CD8-positive, alpha-beta memory T cell (primary cell): ENCODE results near the gene CRYBG2. TPM values are rescaled to one million over a fixed set of nuclear protein-coding genes. Genes with fewer than 3 reads are reported as not detected.
A peak's percentile ranks its signal among the peaks of the same experiment; 100 is the strongest.

ENCODE experiments used
- CTCF ChIA-PET: fragments of 350-600 bp; sonication (Branson Sonifier 250); formaldehyde crosslinking; loops from one replicate; lab custom pipeline; 2021; ENCODE audit warnings: antibody characterized with exemption; lab: Charles Lee
- POLR2A ChIA-PET: fragments of 350-600 bp; sonication (Branson Sonifier 250); formaldehyde crosslinking; loops from one replicate; lab custom pipeline; 2021; ENCODE audit warnings: antibody characterized with exemption; lab: Charles Lee
- DNase-seq, 5 donors: peaks; one replicate each; pipeline versions ENCODE4 v3.0.0 to v3.0.0-alpha.2; 2020 to 2022; ENCODE audit warnings: mixed read lengths in 1 of 5
- H3K27ac ChIP-seq: one replicate; pipeline ENCODE4 v1.7.0; 2013; ENCODE audit warnings: low read depth, mild to moderate bottlenecking, low read length, moderate library complexity
- H3K27me3 ChIP-seq: 2 replicates; pipeline ENCODE4 v1.7.0; 2013; ENCODE audit warnings: low read length, mild to moderate bottlenecking; ENCODE audit not compliant: insufficient read depth, poor library complexity, severe bottlenecking
- H3K36me3 ChIP-seq: 2 replicates; pipeline ENCODE4 v1.7.0; 2013; ENCODE audit warnings: mild to moderate bottlenecking, low read length, moderate library complexity; ENCODE audit not compliant: insufficient read depth
- H3K4me1 ChIP-seq: 2 replicates; pipeline ENCODE4 v1.7.0; 2013; ENCODE audit warnings: mild to moderate bottlenecking, low read length, moderate library complexity; ENCODE audit not compliant: insufficient read depth
- H3K4me3 ChIP-seq: 2 replicates; pipeline ENCODE4 v1.7.0; 2013; ENCODE audit warnings: mild to moderate bottlenecking, low read length
- H3K9me3 ChIP-seq: 2 replicates; pipeline ENCODE4 v1.7.0; 2013; ENCODE audit warnings: mild to moderate bottlenecking, low read length
- H3K27ac Mint-ChIP-seq, 8 donors: one replicate each; pipeline ENCODE4 v1.8.0; 2020 to 2021; ENCODE audit warnings: mixed read lengths in 8 of 8, mild to moderate bottlenecking in 6 of 8, inconsistent platforms in 3 of 8, moderate library complexity in 3 of 8
- H3K27me3 Mint-ChIP-seq, 2 donors: one replicate each; pipeline ENCODE4 v1.8.0; 2020 to 2021; ENCODE audit warnings: mixed read lengths in 2 of 2, mild to moderate bottlenecking in 1 of 2, moderate library complexity in 1 of 2
- H3K36me3 Mint-ChIP-seq, 3 donors: one replicate each; pipeline ENCODE4 v1.8.0; 2020 to 2021; ENCODE audit warnings: mixed read lengths in 3 of 3, inconsistent platforms in 1 of 3, mild to moderate bottlenecking in 1 of 3
- H3K4me1 Mint-ChIP-seq, 3 donors: one replicate each; pipeline ENCODE4 v1.8.0; 2020 to 2021; ENCODE audit warnings: mixed read lengths in 3 of 3, inconsistent platforms in 1 of 3, mild to moderate bottlenecking in 1 of 3
- H3K4me3 Mint-ChIP-seq, 7 donors: one replicate each; pipeline ENCODE4 v1.8.0; 2020 to 2021; ENCODE audit warnings: mixed read lengths in 7 of 7, mild to moderate bottlenecking in 6 of 7, moderate library complexity in 4 of 7, inconsistent platforms in 2 of 7
- H3K9me3 Mint-ChIP-seq, 5 donors: one replicate each; pipeline ENCODE4 v1.8.0; 2020 to 2022; ENCODE audit warnings: mixed read lengths in 5 of 5, mild to moderate bottlenecking in 3 of 5, moderate library complexity in 2 of 5, inconsistent platforms in 1 of 5
- polyA plus RNA-seq: library from polyadenylated mRNA; unstranded; fragments of 300-500 nt; fragmentation: Illumina TruSeq; gene quantifications from one replicate; pipeline ENCODE4 v1.2.3, GENCODE V29; 2021
- total RNA-seq, 2 experiments: library from RNA; stranded (reverse); gene quantifications; one replicate each; pipeline ENCODE4 v1.2.3, GENCODE V29; 2021

The CRYBG2 gene
- total and polyA plus RNA-seq, 3 experiments from 2014 or later = 0.85 to 1.9 (median 1.3) TPM

DNA sequence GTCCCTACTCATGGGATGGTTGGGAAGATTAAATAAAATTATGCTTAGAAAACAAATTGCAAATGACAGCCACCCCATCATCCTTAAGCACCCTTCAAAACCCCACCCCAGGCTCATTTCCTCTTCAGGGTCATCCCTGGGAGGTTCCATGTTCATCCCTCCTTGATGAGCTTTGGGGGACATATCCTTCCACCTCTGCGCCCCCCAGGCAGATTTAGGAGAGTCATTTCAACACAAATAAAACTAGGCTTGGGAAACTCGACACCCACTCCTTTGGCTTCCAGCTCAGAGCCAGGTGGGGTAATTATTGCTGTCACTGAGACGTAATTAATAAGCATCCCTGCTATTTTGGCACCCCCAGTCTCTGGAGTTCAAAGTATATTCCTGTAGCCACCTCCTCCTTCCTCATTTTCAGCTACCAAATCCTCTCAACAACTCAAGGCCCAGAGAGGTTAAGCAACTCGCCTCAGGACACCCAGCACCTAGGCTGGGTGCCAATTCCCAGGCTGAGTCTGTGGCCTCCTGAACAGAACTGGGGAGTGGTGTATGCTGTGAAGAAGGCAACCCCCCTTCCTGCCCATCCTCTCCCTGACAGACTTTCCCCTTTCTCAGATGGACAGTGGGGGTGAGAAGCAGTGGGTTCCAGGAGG is 595 bp downstream of the CRYBG2 start:
- H3K4me3 Mint-ChIP-seq = no peak overlapping the region
- ChIA-PET CTCF (interaction anchor here (1.0 to 2.5 kb wide), 3 partner anchors 10 to 184 kb away, joined by 3 to 11 read pairs (median 3); partner anchors contain the start of gene ZNF593), POLR2A (no interaction called here)
- Histone ChIP-seq H3K27ac (no peak overlapping the region), H3K36me3 (no peaks in the 10 kb centered on the region), H3K4me1 (peaks cover 1% of the 10 kb centered on the region), H3K27me3 (no peaks in the 10 kb centered on the region), H3K4me3 (no peak overlapping the region), H3K9me3 (no peaks in the 10 kb centered on the region)
- DNase-seq = no peak
- peaks cover under 1 to 7% (median 4%) of the 10 kb centered on the region in 3 donors for H3K4me1 Mint-ChIP-seq
- peaks cover 0 to 3% of the 10 kb centered on the region in 2 donors for H3K27me3 Mint-ChIP-seq
- H3K36me3 Mint-ChIP-seq = peaks cover 0 to 4% (median 0%) of the 10 kb centered on the region in 3 donors
- H3K9me3 Mint-ChIP-seq = no peaks in the 10 kb centered on the region
- H3K27ac Mint-ChIP-seq = no peak overlapping the region

GRCh38 chr1:26352338-26352679 is 1.6 kb downstream of the CRYBG2 start:
- no peaks in the 10 kb centered on the region for H3K9me3 ChIP-seq
- ChIA-PET CTCF (interaction anchor here (1.2 to 2.0 kb wide), 2 partner anchors 31 to 182 kb away, joined by 3 to 4 read pairs; partner anchors contain the start of gene ZNF593), POLR2A (no interaction called here)
- Mint-ChIP-seq H3K4me3 (no peak overlapping the region), H3K9me3 (no peaks in the 10 kb centered on the region), H3K4me1 (peaks cover 0 to 4% (median 3%) of the 10 kb centered on the region in 3 donors), H3K36me3 (peaks cover 0 to 4% (median 0%) of the 10 kb centered on the region in 3 donors), H3K27ac (no peak overlapping the region), H3K27me3 (peaks cover 0 to 3% of the 10 kb centered on the region in 2 donors)
- H3K4me1 ChIP-seq = no peaks in the 10 kb centered on the region
- no peak overlapping the region for H3K4me3 ChIP-seq
- H3K27me3 ChIP-seq = no peaks in the 10 kb centered on the region
- H3K27ac ChIP-seq = no peak overlapping the region
- DNase-seq = no peak
- H3K36me3 ChIP-seq = no peaks in the 10 kb centered on the region

DNA sequence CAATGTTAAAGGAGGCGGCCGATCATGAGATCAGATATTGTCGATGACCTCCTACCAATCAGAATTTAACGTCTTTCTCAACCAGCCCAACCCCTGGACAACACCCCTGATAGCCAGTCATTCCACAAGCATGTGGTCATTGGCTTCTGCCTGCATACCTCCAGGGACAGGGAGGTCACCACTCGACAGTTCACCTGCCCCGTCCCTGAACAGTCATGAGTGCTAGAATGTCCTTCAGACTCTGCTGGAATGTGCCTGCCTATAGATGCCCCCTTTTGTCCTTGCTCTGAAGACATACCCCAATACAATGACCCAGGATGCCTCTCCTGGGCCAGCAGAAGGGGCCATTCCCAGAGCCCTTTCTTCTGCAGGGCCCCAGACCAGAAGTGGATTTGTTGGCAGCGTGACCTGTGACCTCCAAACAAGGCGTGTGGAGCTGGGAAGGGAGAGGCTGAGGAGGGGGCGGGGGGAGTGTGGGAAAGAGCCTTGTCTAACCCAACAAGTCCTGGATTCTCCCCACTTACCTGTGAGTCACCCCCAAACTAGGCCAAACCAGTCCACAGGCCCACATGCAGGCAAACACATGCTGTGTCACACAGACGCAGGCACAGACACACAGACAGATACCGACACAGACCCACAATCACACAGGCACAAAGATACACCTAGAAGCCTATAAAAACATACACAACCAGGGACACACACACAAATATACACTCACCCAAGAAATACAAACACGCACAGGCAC is 2.2 kb downstream of the CRYBG2 start:
- Mint-ChIP-seq H3K4me3 (no peak overlapping the region), H3K36me3 (peaks cover 0 to 4% (median 0%) of the 10 kb centered on the region in 3 donors), H3K27me3 (peaks cover 0 to 3% of the 10 kb centered on the region in 2 donors), H3K27ac (no peak overlapping the region), H3K4me1 (peaks cover 0 to 3% (median 3%) of the 10 kb centered on the region in 3 donors), H3K9me3 (no peaks in the 10 kb centered on the region)
- ChIA-PET CTCF (interaction anchor here (0.9 to 2.0 kb wide), 4 partner anchors 13 to 65 kb away, joined by 3 to 7 read pairs (median 4); no protein-coding TSS in a partner anchor), POLR2A (no interaction called here)
- no peak overlapping the region for H3K4me3 ChIP-seq
- H3K4me1 ChIP-seq = no peaks in the 10 kb centered on the region
- no peaks in the 10 kb centered on the region for H3K36me3 ChIP-seq
- no peak overlapping the region for H3K27ac ChIP-seq
- DNase-seq = no peak
- H3K27me3 ChIP-seq = no peaks in the 10 kb centered on the region
- H3K9me3 ChIP-seq = no peaks in the 10 kb centered on the region

DNA sequence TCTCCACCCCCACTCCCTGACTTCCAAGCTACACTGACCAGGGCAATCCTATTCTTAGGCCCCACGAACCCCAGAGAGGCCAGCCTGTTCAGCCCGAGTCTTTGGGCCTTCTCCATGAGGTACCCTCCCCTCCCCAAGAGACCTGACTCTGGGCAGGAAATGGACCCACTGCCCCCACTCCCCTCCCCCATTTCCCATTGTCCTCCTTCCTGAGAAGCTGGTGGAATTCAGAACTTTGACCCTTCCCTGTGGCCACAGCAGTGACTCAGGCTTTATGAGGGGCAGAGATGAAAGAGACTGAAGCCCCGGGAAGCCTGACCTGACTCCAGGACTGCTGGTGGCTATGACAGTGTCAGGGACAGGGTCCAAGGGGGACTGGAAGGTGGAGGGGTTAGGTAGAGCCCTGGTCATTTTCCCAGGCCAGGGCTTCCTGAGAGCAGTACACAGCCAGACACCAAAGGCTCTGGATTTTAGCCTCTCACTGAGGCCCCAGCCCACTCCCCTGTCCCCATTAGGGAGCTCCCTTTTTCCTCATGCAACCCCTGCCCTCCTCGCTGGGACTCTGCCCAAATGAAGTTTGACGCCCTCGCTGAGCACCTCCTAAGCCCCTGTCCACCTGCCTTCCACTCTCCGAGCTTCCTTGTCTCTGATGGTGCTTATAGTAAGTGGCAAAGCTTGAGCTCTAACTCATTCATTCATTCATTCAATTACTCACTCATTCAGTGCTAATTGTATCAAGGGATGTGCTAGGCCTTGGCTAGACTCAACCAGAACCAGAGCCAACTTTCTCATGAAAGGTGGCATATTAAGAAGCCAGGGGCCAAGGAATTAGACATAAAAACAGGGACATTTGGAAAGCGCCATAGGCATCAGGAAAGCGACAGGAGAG is 3.0 kb downstream of the CRYBG2 start:
- Histone ChIP-seq H3K4me3 (no peak overlapping the region), H3K4me1 (no peaks in the 10 kb centered on the region), H3K9me3 (no peaks in the 10 kb centered on the region), H3K27ac (no peak overlapping the region), H3K36me3 (no peaks in the 10 kb centered on the region), H3K27me3 (no peaks in the 10 kb centered on the region)
- Mint-ChIP-seq H3K4me3 (peak overlapping the region in 1 of 7 donors; percentile 51), H3K27me3 (peaks cover 0 to 3% of the 10 kb centered on the region in 2 donors), H3K27ac (peak overlapping the region in 2 of 8 donors; percentile 76 to 79), H3K9me3 (no peaks in the 10 kb centered on the region), H3K36me3 (peaks cover 0 to 4% (median 0%) of the 10 kb centered on the region in 3 donors), H3K4me1 (peaks cover 0 to 3% (median 3%) of the 10 kb centered on the region in 3 donors)
- ChIA-PET CTCF (interaction anchor here (0.8 to 2.0 kb wide), 5 partner anchors 14 to 66 kb away, joined by 3 to 7 read pairs (median 3); no protein-coding TSS in a partner anchor), POLR2A (no interaction called here)
- no peak for DNase-seq

- H3K27ac Mint-ChIP-seq = peak overlapping the region in 1 of 8 donors; percentile 79
- Histone ChIP-seq H3K9me3 (no peaks in the 10 kb centered on the region), H3K4me3 (no peak overlapping the region), H3K27ac (no peak overlapping the region), H3K36me3 (no peaks in the 10 kb centered on the region), H3K4me1 (no peaks in the 10 kb centered on the region), H3K27me3 (no peaks in the 10 kb centered on the region)
- peaks cover 0 to 3% of the 10 kb centered on the region in 2 donors for H3K27me3 Mint-ChIP-seq
- CTCF ChIA-PET = interaction anchor here (0.8 to 2.0 kb wide), 3 partner anchors 29 to 67 kb away, joined by 3 to 4 read pairs (median 3); no protein-coding TSS in a partner anchor
- H3K4me1 Mint-ChIP-seq = no peaks in the 10 kb centered on the region
- peak overlapping the region in 1 of 7 donors; percentile 51 for H3K4me3 Mint-ChIP-seq
- H3K9me3 Mint-ChIP-seq = no peaks in the 10 kb centered on the region
- POLR2A ChIA-PET = interaction anchor here (0.6 kb wide), 1 partner anchor 82 kb away, joined by 12 read pairs; the partner anchor contains the start of gene DHDDS
- DNase-seq = no peak
- H3K36me3 Mint-ChIP-seq = peaks cover 0 to 4% (median 0%) of the 10 kb centered on the region in 3 donors
Observed at GRCh38 chr1:26350343-26350700, 3.6 kb downstream of the CRYBG2 start.

DNA sequence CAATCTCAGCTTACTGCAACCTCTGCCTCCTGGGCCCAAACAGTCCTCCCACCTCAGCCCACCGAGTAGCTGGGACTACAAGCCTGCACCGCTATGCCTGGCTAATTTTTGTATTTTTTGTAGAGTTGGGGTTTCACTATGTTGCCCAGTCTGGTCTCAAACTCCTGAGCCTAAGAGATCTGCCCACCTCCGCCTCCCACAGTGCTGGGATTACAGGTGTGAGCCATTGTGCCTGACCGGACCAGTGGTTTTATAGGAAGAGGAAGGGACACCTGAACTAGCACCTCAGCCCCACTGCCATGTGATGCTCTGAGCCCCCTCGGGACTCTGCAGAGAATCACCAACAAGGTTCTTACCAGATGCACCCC is 4.1 kb downstream of the CRYBG2 start:
- DNase-seq = no peak
- Mint-ChIP-seq H3K4me3 (no peak overlapping the region), H3K4me1 (no peaks in the 10 kb centered on the region), H3K36me3 (peaks cover 0 to 4% (median 0%) of the 10 kb centered on the region in 3 donors), H3K27me3 (peaks cover 0 to 3% of the 10 kb centered on the region in 2 donors), H3K27ac (no peak overlapping the region), H3K9me3 (no peaks in the 10 kb centered on the region)
- ChIA-PET CTCF (interaction anchor here (0.8 to 1.8 kb wide), 2 partner anchors 14 to 41 kb away, joined by 3 to 4 read pairs; no protein-coding TSS in a partner anchor), POLR2A (interaction anchor here (0.6 to 1.0 kb wide), 3 partner anchors 12 to 82 kb away, joined by 3 to 12 read pairs (median 3); partner anchors contain the start of gene DHDDS)
- Histone ChIP-seq H3K36me3 (no peaks in the 10 kb centered on the region), H3K4me3 (no peak overlapping the region), H3K27me3 (no peaks in the 10 kb centered on the region), H3K27ac (no peak overlapping the region), H3K4me1 (no peaks in the 10 kb centered on the region), H3K9me3 (no peaks in the 10 kb centered on the region)

- DNase-seq = no peak
- Histone ChIP-seq H3K36me3 (no peaks in the 10 kb centered on the region), H3K9me3 (no peaks in the 10 kb centered on the region), H3K4me3 (no peak overlapping the region), H3K27me3 (no peaks in the 10 kb centered on the region), H3K27ac (no peak overlapping the region), H3K4me1 (no peaks in the 10 kb centered on the region)
- peaks cover 0 to 4% (median 0%) of the 10 kb centered on the region in 3 donors for H3K36me3 Mint-ChIP-seq
- H3K27me3 Mint-ChIP-seq = peaks cover 0 to 3% of the 10 kb centered on the region in 2 donors
- ChIA-PET POLR2A (interaction anchor here (0.6 to 1.0 kb wide), 3 partner anchors 13 to 83 kb away, joined by 3 to 12 read pairs (median 3); partner anchors contain the start of gene DHDDS), CTCF (interaction anchor here (1.8 kb wide), 1 partner anchor 14 kb away, joined by 4 read pairs; no protein-coding TSS in a partner anchor)
- no peaks in the 10 kb centered on the region for H3K4me1 Mint-ChIP-seq
- H3K4me3 Mint-ChIP-seq = no peak overlapping the region
- H3K27ac Mint-ChIP-seq = peak overlapping the region in 1 of 8 donors; percentile 17
- no peaks in the 10 kb centered on the region for H3K9me3 Mint-ChIP-seq
Observed at GRCh38 chr1:26349188-26349876, 4.6 kb downstream of the CRYBG2 start.
